DMS79 (cell line): ENCODE results near the gene CMIP.

Source experiments
- DNase-seq: peaks from one replicate; lab custom pipeline; 2025; lab: John Stamatoyannopoulos, UW

Gene CMIP

GRCh38 chr16:81462683-81463082 lies 18.1 kb downstream of the CMIP start:
- no peak for DNase-seq

GRCh38 chr16:81463296-81463890 lies 18.8 kb downstream of the CMIP start:
- DNase-seq = no peak

DNA sequence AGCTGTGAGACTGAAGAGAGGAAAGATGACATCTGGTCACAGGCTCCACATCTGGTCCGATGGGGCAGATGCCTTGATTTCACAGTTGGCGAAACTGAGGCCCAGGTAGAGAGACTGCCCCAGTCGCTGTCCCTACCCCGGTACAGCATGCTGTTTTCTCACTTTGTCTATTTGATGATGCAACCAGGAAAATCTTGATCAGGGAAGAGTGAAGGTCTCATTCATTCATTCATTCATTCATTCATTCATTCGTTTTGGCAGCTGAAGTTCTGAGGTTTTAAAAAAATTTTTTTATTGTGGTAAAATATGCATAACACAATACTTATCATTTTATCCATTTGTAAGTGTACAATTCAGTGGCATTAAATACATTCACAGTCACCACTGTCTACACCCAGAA lies 19.7 kb downstream of the CMIP start:
- DNase-seq = no peak

DNA sequence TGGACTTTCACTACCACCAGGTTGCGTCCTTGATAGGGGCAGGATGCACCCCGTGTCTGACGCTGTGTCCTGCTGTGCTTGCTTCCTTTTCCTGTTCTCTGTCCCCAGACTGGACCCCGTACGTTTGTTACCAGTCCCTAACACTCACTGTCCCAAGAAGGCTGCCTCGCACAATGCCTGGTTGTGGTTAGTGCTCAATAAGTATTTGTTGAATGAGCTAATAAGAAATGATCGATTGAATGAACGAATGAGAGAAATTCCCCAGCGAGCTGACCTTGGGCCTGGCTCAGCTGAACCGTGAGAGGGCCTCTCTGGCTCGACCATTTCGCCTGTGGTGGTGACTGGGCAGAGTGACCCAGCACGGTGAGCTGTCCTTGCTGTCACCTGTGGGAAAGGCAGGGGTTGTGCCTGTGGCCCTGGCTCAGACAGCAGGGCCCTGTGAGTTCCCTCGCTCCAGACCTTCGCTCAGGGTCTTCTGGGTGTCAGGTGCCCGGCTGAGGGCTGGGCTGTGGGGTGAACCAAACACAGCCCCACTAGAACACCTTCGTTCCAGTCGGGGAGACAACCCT lies 20.9 kb downstream of the CMIP start:
- DNase-seq = no peak

DNA sequence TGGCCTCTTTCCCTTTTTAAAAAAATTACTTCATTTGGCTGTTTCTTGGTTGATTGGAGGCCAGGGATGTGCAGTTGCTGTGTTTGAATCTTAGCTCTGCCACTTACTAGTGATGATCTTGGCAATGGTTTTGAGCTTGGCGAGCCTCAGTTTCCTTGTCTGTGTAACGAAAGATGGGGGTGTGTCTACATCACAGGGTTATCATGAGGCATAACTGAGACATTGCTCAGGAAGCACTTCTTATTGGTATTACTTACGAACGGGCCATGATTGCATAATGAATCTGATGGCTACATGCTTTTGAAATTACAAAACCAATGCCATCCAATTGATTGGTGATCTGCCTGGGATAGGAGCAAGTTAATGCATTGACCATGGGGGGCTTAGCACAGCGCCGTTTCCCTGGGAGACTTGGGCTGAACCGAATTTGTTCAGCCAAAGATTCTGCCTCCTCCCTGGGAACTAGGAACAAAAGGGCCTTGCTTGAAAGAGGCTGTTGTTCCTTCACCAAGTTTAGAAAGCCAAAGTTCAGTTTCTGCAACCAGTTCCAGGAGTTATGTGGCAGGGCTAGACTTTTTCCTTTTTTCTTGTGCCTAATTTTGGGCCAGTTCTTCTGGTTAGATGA lies 21.9 kb downstream of the CMIP start:
- no peak for DNase-seq

- DNase-seq = no peak
Measured at GRCh38 chr16:81467072-81467471, 22.5 kb downstream of the CMIP start.

DNA sequence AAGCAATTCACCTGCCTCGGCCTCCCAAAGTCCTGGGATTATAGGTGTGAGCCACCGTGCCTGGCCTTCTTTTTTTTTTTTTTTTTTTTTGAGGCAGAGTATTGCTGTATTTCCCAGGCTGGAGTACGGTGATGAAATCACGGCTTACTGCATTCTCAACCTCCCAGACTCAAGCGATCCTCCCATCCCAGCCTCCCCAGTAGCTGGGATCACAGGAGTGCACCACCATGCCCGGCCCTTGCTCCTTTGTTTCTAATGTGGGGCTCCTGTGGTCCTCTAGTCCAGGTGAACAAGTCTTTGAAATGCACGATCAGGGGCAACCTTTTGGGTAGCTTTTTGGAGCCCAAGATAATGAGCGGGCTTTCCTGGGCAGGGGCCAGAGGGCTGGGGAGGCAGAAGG lies 23.2 kb downstream of the CMIP start:
- no peak for DNase-seq

- DNase-seq = no peak
Measured at GRCh38 chr16:81468269-81468902, 23.8 kb downstream of the CMIP start.

GRCh38 chr16:81469183-81469677 lies 24.6 kb downstream of the CMIP start:
- no peak for DNase-seq

GRCh38 chr16:81469710-81470535 lies 25.3 kb downstream of the CMIP start:
- DNase-seq = no peak

DNA sequence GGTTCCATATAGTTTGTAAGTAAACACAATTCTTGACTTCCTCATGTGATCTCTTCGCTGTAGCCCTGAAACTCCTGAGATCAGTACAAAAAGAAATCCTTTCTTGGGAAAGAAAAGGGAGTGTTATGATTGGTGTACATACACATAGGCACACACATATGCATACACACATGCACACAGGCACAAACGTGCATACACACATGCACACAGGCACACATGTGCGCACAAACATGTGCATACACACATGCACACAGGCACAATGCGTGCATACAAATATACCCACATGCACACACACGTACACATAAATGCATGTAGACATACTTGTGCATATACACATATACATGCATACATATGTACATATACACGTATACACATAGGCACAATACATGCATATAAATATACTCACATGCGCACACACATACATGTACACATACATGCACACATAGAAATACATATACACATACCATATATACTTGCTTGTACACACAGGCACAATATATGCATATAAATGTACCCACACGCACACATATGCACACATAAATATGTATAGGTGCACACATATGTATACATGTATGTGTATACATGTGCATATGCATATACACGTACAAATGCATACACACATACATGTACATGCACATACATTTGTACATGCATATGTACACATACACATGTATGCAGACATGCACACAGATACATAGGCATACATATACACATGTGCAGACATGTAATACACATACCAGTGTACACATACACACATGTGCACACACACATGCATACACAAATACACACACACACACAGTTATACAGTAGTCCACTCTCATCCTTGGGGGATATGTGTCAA lies 26.4 kb downstream of the CMIP start:
- DNase-seq = no peak

DNA sequence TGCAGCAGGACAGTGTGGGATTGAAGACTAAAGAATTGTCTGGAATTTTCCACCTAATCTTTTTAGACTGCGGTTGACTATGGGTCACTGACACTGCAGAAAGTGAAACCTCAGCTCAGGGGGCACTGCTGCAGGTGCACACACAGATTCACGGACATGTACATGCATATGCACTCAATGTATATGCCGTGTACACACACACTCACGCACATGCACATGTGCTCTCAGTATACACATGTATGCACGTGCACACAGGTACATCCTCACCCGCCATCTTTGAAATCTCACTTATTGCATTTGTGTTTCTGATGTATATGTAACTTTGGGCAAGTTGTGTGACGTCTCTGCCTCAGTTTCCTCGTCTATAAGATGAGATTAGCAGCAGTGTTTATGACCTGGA lies 27.3 kb downstream of the CMIP start:
- DNase-seq = no peak

- no peak for DNase-seq
Measured at GRCh38 chr16:81472391-81472790, 27.8 kb downstream of the CMIP start.

DNA sequence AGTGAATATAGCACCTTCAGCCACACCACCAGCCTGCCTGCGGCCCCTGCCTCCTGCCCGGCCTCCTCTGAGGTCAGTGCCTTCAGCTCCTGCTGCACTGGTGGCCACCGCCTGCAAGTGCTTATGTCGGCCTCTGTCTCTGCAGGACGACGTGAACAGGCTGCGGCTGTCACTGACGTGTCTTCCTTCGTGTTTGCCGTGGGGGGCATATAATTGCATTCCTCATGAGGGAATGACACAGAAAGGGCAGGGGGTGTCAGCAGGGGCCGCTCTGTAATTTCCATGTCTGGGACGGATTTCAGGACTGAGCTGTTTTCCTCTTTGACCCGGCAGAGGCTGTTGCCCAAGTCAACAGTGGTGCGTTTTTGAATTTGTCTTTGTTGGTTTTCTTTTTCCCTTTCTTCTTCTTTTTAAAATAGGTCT lies 28.5 kb downstream of the CMIP start:
- no peak for DNase-seq

GRCh38 chr16:81473558-81473957 lies 28.9 kb downstream of the CMIP start:
- no peak for DNase-seq

GRCh38 chr16:81473969-81474959 lies 29.7 kb downstream of the CMIP start:
- no peak for DNase-seq

DNA sequence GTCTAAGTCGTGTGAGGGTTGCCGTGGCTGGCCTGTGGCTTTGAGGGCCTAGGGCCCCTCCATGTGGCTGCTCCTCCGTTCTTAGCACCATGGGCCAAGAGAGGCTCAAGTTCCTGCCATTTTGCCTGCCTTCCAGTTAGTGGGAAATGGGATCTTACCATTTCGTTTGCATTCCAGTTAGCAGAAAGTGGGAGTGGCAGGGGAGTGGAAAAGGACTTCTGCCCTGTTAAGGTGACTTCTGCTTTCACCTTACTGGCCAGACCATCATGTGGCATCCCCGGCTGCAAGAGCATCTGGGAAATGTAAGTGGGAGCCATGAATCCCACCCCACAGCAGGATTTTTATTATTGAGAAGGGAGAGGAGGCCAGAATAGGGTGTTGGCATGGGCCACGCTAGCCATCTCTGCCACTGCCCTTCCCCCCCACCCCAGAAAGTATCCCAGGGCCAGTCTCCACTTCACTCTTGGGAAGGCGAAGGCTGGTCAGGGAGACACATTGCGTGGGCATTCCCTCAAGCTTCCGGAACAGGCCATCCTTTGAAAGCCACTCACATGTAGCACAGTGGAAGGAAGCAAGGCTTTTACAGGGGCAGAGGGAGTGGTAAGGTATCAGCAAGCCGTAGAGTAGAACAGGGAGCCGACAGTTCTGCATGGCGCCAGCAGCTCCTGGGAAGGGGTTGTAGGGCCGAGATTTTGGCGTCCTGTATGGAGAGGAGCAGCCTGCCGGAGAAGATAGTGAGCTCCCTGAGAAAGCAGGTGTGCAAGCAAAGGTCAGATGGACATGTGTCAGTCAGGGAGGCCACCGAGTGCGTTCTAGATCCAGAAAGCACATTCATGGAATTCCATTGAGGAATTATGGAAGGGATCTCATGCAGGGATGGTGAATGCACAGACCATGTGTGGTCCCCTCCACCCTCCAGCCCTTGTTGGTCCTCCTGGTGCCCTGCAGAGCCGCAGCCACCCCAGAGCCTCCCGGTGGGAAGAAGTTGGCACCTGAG lies 33.4 kb downstream of the CMIP start:
- no peak for DNase-seq

- DNase-seq = no peak
Measured at GRCh38 chr16:81478876-81479511, 34.4 kb downstream of the CMIP start.
